ENCODE results near the gene AVL9.

- TF ChIP-seq FOXK2 (IDR thresholded peaks at IDR 0.05) (no peak), BHLHE40 (IDR thresholded peaks at IDR 0.05; ENCODE audit: borderline replicate concordance) (no peak)
These were observed 24.4 kb upstream of the AVL9 start for GRCh38 chr7:32470871-32471270.

Data from HEK293T (cell line).